Hematopoietic multipotent progenitor cell treated with erythropoietin and hydrocortisone succinate and interleukin-3 and kit ligand, for 17 days (in vitro differentiated cells): ENCODE results near the gene GUCY1A1.
A peak's percentile ranks its signal among the peaks of the same experiment; 100 is the strongest.

Experiments used
- DNase-seq: peaks from one replicate; pipeline ENCODE4 v3.0.0-alpha.2; 2015; ENCODE audit warnings: low spot score

GUCY1A1 gene

DNA sequence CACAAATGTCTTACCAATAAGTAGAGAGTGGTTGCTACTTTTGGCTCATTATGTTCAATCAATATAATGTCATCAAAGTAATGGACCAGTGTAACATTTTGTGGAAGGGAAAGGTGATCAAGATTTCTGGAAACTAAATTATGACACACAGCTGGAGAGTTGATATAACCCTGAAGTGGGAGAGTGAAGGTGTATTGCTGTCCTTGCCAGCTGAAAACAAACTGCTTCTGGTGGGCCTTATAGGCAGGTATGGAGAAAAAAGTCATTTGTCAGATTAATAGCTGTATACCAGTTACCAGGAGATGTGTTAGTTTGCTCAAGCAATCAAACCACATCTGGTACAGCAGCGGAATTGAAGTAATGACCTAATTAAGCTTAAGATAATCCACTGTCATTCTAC lies 74.9 kb downstream of the GUCY1A1 start:
- DNase-seq: no peak

DNA sequence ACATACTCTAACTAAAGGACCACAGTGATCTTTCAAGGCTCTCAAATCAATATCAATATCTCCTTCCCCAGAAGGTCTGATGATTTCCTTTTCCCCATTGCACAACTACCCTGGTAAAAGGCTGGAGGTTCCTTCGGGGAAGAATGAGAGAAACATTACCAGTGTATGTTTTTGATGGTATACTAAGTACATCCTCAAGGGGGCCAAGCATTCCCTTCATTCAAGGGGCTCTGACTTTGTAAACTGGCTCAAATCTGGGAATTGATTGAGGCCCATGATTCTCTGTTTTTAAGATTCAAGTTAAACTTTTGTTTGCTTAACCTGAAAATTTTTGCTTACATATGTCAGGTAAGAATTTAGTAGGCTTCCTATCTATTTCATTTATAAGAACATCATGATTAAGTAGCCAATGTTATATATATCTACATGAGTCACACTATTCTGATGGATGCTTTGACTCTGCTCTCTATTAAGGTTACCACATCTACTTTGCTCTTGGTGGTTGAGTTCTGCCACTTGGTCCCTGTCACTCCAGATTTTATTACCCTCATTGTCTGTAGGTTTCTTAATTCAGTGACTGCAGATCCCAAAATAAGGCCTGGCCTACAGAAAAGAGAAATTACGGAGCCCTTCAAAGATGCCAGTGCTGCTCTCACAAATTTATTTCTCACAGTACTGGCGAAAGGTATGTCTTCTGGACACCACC lies 75.8 kb downstream of the GUCY1A1 start:
- DNase-seq: no peak

DNA sequence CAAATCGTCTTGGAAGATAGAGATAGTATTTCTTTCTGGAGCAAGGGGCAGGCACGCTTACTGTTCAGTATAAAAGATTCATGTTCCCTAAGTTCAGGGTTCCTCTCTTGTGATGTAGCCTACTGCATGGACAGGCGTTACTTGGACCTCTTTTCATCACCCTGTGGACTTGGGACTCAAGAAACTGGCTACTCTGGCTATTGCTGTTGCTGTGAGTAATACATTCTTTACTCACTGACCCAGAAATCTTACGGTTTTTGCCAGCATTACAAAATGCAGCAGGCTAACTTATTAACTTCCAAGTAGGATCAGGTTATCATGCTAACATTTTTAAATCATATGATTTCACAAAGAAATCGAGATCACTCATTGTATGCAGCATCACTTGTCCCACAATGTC lies 79.3 kb downstream of the GUCY1A1 start:
- DNase-seq: no peak

DNA sequence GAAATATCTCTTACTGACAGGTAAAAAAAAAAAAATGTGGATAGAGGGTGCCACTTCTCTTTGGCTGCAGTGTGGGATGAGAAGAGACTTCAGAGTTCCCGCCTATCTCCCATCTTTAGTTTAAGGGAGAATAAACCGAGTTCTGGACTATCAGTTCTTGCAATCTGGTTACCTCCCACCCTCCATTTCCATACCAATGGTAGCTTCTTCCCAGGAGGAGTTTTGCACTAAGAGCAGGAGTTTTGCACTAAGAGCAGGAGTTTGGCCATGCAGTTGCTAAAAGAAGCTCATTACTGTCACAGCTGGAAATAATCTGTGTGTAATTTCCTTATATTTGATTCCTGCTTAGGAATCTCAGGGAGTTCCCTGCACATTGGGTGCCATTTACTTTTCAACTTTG lies 81.4 kb downstream of the GUCY1A1 start:
- DNase-seq: no peak

DNA sequence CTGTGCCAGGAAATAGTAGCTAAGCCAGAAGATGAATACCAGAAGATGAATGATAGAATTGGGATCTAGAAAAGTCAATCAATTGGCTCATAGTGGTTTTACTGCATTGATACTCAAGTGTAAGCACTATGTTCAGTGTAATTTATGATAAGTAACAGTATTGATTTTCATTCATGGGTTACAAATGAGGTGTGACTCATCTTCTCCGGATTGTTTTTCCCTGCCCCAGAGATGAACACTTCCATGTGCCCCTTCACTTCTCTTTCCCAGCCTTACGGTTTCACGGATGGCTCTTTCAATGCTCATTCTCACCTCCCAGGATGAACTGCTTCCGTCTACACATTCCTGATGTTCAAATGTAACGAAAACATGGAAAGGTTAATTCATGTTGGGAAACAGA lies 82.4 kb downstream of the GUCY1A1 start:
- no peak for DNase-seq

DNA sequence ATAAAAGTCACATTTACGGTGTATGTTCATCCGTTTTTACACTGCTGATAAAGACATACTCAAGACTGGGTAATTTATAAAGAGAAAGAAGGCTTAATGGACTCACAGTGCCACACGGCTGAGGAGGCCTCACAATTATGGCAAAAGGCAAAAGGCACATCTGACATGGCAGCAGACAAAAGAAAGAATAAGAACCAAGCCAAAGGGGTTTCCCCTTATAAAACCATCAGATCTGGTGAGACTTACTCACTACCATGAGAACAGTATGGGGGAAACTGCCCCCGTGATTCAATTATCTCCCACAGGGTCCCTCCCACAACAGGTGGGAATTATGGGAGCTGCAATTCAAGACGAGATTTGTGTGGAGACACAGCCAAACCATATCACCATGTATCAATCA lies 84.9 kb downstream of the GUCY1A1 start:
- no peak for DNase-seq

DNA sequence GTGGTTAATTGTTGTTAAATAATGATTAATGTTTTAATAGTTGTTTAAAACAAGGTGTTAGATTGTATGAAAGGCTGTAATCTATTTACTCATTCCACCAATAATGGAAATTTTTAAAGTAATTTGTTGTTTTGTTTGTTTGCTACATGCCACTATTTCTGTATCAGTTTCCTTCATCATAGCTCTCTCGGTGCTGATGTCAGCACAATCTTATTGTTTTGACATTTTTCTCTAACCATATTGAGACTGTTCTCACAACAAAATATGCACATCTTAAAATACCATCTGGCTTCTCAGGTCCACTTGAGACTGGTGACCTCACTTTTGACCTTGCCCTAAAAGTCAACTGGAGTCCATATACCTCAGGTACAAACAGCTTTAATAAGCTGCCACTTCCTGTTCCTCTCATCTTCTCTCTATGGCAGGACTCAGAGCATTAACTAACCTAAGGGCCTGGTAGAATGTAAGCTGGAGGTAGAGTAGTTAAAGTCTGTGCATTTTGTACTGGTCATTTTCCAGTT lies 91.2 kb downstream of the GUCY1A1 start:
- DNase-seq: no peak

DNA sequence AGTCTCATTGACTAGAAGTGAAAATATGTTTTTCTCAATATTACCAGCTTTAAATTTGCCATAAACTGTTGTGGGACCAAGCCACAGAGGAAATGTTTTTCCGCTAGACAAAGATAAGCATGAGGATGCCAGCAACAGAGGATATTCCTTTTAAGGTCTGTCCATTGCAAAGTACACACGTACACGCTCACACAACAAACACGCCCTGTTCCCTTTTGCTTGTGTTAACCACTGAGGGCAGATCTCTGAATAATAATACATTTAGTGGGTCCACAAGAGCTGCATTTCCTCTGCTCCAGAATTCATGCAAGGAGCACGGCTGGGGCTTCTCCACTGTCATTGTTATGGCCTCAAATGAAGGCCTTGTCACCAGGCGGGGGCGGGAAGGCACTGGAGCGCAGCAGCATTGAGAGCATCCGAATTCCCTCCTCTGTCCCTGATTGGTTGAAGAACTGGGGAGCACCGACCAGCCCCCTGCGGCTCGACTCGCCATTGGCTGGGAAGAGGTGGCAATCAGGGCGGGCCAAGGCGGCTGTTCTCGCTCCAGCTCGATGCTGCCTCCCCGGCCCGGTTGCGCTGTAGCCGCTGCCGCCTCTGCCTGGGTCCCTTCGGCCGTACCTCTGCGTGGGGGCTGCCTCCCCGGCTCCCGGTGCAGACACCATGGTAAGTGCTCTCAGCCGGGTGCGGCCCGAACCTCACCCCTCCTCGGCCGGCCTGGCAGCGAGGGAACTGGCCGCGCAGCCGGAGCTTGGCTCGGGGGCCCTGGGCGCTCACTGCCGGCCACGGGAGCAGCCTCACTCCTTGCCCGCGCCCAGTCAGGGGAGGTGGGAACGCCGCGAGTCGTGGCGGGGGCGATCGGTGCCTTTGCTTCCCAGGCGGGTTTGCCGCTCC lies 92.1 kb downstream of the GUCY1A1 start, which contains the start of gene GUCY1B1:
GUCY1B1 (plus strand) TSS at position 541 of the 891 bp plus-strand sequence; CDS start at position 661, 120 bp downstream.
- peak; percentile 13 for DNase-seq

DNA sequence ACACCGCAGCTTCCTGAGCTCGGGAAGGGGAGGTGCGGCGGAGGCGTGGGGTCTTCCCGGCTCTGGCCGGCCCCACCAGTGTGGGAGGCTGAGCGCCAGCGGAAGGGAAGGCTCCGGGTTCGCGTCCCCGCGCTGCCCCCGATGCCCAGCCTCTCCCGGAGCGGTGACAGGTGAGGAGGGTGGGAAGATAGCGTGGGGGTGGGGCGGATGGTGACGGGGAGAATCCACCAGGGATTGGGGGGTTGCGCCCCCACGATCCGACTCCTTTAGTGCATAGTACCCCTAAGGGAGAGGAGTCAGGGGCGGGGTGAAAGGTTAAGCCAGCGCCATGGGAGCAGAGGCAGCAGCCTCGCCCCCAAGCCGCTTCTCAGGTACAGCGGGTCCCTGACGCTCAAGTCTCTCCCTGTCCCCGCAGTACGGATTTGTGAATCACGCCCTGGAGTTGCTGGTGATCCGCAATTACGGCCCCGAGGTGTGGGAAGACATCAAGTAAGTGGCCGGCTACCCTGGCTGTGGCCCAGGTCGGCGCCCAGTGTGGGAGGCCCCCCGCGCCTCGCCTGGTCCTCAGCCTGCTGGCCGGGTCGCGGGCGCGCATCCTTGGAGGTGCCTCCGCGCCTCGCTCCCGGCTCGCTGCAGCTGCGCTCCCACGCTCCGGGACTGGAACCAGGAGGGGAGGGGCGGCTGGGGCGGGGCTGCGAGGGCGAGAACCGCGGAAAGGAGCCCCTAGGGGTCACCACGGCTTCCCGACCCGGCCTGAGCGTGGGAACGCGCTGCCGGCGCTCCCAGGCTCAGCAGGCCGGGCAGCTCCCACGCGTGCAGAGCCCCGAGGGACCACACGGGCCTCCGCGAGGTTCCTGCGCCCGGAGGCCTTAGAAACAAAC lies 93.0 kb downstream of the GUCY1A1 start:
- no peak for DNase-seq

DNA sequence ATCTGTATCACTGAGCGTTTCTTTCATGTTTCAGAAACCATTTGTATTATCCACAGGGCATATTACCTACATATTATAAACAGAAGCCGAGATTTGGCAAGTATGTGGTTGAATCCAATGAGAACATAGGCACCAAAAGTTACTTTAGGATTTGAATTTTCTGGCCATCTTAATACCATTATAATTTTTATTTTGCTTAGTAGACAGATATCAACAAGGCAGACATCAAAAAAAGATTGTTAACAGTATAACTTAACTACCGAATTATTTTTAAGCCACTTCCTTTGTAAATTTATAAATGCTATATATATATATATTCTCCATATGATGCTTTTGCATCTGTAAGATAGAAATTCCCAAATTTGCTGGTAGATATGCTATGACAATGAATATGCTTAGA lies 94.4 kb downstream of the GUCY1A1 start:
- DNase-seq: no peak

DNA sequence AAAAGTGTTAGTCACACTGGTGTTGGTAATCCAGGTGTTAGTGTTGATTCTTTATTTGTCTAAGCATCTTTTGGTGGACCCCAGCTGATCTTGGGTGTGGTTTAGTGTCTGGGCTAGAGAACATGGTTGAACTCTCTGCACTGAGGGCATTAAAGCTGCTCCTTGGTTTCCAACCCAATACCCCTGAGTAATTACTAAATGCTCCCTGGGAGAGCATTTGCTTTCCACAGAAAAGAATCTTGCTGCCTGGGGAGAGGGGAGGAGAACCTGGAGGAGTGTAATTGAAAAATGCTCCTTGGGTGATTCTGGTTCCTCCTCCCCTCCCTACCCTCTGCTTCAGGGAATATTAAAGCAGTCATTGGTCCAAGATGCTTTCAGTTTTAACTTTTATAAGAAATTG lies 95.3 kb downstream of the GUCY1A1 start:
- no peak for DNase-seq

DNA sequence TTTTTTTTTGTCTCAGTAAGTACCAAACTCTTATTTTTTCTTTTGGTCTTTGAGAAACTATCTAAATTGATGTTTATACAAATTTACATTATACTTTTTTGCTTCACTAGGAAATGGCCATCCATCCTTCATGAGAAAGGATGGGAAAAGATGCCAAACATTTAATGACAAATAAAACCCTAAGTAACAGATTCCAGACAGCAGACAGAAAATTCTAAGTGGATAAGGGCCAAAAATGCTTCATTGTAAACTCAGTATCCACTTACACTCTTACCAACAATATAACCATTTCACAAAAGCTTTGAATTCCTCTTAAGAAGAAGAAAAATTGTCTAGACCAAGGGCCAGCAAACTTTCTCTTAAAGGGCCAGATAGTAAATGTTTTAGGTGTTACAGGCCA lies 95.7 kb downstream of the GUCY1A1 start:
- no peak for DNase-seq

DNA sequence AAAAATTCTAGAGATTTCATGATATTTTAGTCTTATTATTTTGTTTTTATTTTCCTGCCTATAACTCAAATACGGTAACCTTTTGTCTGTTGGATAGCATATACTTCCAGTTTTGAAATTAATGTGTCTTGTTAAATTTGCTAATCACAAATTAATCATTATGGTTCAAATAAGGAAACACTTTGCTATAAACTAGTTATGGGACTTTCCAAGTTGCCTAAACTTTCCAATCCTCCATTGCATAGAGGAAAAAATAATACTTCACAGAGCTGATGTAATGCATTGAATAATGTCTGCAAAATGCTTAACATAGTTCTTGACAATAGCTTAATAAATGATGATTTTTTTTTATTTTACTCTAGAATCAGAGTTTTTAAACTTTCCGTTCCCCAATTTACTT lies 96.9 kb downstream of the GUCY1A1 start:
- no peak for DNase-seq

DNA sequence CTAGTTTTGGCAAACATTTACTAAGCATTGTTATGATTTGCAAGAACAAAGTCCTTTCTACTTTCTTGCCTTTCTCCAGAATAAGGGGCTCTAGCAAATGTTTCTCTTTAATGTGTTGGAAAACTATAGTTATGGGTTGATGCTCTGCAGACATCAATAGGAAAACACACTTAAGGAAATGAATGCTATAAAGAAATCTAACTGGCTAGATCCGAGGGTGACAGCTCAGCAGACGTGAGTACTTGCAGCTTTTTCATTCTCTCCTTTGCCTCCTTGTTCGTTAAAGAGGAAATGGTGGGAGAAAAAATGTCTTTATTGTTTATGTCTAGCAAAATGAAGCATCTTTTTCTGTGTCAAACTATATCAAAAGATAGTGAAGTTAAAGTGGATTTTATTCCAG lies 98.5 kb downstream of the GUCY1A1 start:
- DNase-seq: no peak

DNA sequence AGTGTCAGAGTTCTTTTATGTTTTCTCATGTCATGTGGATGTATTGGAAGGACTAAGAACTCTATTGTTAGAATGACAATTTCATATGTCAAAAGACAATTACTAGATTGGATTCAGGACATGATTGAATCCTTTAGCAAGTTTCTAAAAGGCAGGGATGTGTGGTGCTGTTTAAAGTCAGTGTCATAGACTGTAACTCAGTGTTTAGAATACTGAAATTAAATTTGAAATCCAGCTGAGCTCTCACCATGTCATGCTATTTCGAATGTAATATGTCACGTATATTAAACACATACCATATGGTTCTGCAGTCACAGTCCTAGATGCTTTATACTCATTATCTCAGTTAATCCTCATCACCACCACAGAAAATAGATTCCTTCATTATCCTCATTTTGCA lies 100.0 kb downstream of the GUCY1A1 start:
- no peak for DNase-seq

DNA sequence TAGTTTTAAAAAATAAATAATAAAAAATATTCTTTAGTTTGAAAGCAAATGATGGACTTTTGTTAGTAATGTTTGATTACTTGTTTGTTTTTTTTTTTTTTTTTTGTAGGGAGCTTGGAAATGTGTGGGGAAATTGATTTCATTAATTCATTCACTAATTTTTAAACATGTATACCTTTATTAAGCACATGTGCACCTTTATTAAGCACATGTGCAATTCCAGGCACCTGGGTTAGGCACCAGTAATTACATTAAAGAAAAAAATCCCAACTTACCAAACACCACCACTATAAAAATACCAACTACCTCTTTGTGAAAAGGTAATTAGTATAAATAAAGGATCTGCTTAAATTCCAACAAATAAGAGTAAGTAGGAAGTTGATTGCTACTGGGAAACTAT lies 101.7 kb downstream of the GUCY1A1 start:
- DNase-seq: no peak

DNA sequence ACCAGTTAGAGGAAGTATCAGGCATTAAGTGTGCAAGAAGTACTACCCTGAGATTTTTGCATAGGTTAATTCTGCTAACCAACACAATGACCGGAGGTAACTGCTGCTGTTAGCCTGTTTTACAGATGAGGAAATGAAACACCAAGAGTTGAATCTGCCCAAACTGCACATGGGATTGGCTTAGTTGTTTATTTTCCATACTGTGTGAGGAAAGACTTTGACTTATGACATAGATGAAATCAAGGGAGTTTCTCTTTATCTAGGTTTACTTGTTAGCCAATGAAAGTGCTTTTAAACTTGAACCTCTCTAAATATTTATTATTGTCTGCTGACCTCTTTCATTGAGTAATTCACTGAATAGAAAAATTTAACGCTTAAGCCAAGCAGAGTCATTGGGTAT lies 102.4 kb downstream of the GUCY1A1 start:
- no peak for DNase-seq

DNA sequence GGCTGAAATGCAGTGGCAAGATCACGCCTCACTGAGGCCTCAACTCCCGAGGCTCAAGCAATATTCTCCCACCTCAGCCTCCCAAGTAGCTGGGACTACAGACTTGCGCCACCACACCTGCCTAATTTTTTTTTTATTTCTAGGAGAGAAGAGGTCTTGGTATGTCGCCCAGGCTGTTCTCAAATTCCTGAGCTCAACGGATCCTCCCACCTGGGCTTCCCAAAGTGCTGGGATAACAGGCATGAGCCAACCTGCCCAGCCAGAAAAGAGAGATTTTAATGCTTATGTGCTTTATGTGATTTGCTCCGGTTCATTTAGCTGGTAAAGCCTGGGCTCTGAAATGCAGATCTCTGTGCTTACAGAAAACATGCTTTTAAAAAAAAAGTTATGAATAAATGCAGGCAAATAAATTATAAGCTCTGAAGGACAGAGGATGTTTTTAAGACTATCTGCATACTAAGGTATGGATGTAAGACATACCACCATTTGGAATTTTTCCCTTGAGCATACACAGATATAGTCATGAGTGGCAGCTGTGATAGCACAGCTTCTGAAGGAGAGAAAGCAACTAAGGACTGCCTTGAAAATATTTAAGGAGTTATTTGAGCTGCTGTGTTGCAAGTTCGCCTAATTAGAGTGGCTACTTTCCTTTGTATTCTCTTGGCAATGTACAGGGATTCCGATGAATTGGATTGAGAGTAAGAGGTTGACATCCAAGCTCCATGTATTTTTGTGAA lies 106.0 kb downstream of the GUCY1A1 start:
- no peak for DNase-seq

DNA sequence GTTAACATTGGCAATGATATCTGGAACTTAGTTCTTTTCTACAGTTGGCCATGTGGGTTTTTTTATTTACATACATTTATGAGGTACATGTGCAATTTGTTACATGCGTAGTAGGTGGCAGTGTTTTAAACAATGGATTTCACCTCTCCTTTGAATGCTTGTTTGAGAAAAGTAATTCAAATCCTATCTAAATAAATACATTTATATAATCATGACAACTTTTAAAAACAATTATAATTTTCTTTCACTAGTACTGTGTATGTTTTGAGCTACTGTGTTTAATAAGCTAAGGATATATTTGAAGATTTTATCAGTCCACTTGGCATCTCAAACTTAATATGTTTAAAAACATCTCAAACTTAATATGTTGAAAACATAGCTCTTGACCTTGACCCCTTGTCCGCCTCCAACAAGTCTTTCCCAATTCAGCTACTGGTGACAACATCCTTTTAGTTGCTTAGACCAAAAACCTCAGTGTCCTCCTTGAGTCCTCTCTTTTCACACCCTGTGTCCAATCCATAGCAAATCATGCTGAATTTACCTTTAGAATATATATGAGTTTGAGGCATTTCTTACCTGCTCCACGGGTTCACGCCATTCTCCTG lies 106.7 kb downstream of the GUCY1A1 start:
- DNase-seq: no peak

DNA sequence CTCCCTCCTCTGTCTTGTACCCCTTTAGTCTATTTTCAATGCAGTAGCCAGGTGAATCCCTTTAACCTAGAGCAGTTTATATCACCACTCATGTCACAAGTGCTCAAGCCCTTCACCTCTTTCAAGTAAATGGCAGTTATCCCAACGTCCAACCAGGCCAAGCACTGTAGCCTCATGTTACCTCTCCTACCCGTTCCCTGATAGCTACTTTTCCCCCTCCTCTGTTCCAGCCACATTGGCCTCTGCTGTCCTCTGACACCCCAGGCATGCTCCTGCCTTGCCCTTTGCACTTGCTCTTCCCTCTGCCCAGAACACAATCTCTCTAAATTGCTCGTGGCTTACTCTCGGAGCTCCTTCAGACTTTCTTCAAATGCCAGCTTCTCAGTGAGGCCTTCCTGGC lies 107.4 kb downstream of the GUCY1A1 start:
- no peak for DNase-seq
